ENCODE measurements around the gene SMIM11.
"Not testable (repeated sequence)": the region's sequence is repeated elsewhere in the genome, so short reads cannot be mapped to it uniquely, and the experiment has no call there.

SMIM11 gene, protein sequence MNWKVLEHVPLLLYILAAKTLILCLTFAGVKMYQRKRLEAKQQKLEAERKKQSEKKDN

DNA sequence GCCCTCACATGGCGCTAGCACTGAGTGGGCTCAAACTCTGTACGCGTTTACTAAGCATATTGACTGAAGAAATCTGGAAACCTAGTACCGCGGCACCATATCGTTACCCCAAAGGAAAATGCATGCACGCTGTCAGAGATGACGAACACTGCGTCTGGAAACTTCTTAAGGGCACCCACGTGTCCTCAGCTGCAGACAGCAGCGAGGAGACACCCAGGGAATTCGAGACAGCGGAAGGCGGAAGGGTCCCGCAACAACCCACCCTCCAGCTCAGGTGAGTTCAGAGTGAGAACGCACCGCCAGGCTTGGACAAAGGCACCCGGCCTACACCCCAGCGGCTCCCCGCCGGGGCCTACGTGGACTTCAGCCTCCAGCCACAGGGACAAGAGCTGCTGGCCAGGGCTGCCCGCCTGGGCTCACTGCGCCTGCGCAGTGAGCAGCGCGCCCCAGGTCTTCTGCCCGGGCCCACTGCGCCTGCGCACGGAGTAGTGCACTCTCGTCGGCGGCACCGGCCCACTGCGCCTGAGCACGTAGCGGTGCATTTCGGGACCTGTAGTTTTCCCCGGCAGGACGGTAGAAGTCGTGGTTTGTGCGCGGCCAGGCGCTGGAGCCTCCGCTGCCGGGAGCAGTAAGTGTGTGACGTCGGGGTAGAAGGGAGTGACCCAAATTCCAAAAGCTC is at the start of gene SMIM11:
SMIM11 (plus strand) TSS at position 568 of the 679 bp plus-strand sequence. CDS start 3,998 bp downstream, outside the sequence.
- DNase-seq (ENCODE audit: low read depth) = not testable (repeated sequence)

DNA sequence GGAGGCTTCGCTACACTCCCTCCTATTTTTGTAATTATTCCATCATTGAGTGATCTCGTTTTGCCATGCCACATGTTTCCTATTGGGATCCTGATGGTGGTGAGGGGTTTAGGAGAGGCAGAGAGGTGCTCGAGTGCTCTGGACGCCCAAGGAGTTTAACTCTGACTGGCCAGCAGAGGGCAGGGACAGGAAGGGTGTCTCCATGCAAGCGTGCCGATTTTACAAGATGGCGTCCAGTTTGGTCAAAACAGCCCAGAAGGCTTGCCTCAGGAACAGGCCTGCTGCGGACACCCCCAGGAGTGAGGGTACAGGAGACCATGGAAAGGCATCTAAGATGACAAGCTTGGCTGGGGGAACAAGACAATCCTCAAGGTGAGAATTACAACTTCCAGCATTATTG is 45.3 kb upstream of the SMIM11 start:
- DNase-seq (ENCODE audit: low read depth) = no peak

DNA sequence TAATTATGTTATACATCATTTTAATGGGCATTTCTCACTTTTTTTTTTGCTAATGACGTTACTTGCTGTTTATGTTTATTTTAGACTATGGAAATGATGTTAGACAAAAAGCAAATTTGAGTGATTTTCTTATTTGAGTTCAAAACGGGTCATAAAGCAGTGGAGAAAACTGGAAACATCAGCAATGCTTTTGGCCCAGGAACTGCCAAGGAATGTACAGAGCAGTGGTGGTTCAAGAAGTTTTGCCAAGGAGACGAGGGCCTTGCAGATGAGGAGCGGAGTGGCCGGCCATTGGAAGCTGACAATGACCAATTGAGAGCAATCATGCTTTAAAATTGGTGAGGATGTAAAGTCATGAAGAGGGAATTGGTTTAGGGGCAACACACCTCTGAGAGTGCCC is 43.6 kb upstream of the SMIM11 start:
- no peak for DNase-seq (ENCODE audit: low read depth)

DNA sequence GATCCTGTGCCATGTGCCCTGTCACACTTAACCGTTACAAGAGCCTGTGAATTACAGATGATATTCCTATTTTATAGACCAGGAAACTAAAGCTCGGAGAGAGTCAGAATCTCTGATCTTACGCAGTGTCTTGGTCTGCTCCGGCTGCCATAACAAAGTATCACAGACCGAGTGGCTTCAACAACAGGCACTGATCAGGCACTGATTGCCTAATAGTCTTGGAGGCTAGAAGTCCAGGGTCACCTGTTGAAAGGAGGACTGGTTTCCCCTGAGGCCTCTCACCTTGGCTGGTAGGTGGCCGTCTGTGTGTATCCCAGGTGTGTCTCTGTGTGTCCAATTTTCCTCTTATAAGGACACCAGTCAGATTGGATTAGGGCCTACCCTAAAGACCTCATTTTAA is 43.0 kb upstream of the SMIM11 start:
- DNase-seq (ENCODE audit: low read depth) = no peak

DNA sequence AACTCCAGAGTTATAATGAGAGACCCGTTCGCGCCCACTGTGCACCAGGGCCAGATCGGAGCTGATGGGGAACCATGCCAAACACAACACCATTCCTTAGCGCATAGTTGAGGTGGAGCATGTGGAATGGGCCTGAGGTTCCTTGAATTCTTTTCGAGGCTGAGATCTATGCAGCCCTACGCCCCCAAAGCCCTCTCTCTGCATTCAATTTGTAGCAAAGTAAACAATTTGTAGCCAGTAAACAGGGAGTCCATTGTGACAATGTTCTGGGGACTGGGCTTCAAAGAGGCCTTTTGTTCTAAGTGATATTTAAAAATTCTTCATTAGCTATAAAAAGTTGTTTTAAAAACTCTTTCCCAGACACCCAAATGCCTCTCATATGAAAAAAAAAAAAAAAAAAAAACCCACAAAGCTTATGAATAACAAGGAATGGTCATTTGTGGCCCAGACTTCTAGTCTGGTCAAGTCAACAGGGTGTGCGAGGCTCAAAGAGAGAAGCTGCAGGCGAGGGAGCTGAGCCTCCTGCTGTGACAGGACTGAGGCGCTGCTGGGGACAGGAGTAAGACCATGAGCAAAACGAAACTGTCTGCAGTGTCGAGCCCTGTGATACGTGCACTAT is 42.1 kb upstream of the SMIM11 start:
- no peak for DNase-seq (ENCODE audit: low read depth)

DNA sequence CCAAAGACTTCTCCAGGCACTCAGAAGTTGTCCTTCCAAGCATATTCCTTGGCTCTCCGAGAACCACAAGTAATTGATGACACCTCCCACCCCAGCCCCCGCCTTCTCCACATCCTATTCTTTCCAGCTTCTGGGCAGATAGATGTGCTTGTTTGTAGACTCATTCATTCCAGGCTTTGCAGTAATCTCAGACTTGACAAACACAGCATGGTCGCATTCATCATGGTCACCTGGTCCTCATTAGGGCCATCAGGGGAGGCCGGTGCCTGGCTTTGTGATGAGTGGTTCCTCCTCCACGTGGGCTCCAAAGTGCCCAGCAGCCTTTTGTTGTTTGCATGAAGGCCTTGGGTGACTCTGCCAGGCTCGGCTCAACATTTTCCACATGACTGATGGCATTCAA is 40.0 kb upstream of the SMIM11 start:
- no peak for DNase-seq (ENCODE audit: low read depth)

DNA sequence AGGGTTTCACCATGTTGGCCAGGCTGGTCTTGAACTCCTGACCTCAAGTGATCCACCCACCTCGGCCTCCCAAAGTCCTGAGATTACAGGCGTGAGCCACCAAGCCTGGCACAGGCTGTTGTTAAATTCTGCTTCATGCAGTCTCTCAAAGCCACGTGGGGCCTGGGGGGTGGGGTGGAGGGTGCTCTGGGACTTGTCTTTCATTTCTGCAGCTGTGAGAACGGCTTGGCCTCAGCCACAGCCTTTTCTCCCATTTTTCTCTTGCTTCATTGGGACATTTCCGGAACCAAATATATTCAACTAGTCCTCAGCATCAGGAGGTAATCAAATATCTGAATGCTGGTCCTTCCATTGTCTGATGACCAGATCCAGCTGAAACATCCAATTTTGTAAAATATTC is 39.1 kb upstream of the SMIM11 start:
- DNase-seq (ENCODE audit: low read depth) = no peak

DNA sequence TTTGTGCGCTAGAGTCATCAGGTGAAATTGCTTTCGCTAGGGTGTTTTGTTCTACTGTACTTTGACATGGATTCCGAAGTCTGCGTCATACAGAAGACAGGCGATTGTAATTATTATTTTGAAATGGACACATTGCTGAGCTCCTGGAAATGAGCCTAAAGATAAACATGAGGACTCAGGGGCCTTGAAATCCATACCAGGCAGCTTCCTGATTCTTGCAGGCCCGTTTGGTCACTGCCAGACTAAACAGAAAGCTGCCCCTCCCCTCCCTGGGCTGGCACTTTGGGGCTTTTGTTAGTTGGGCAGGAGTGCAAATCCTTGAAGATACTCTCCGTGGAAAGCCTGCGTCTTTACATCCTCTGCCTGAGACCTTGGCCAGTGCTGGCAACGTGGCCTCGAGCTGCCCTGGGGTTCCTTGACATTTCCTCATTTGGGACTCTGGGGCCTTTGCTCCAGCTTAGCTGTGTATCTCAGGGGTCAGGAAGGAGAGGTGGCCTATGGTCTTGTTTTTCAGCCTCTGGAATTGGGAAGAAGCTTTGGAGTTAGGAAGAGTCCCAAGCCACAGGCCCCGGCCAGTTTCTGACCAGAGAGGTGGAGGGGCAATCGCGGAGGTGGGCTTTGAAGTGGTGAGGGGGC is 38.4 kb upstream of the SMIM11 start:
- DNase-seq (ENCODE audit: low read depth) = peak; percentile 35

DNA sequence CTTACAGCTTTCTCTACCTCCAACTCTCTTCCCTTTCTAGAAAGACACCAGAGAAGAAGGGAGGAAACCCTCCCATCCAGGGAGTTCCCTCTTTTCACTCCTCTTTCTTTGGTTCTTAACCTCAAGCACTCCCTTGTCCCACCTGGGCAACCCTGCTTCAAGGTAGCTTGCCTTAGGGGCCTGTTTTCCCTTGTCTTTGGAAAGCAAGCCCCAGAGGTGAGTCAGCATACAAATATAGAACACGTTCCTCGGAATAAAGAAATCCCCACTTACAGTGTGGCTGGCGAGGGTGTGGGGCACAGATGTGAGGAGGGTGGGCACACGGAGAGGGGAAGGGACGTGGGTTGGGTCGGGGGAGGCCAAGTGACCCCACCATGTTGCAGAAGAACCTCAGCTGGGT is 37.6 kb upstream of the SMIM11 start:
- no peak for DNase-seq (ENCODE audit: low read depth)

DNA sequence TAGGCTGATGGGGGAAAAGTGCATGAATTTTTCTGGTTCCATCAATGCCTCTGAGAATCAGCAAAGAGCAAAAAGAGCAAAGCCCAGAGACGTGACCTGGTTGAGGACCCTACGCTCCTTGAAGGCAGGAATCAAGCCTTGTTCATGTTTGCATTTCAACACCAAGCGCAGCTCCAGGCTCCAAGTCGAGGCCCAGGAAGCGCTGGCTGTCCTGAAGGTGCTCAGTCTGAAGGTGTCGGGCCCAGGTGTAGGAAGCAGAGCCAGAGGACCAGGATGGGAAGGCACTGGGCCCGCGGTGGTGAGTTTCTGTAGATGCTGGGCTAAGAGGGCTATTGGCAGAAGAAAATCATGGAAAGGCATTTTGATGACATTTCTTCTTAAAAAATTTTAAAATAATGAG is 37.1 kb upstream of the SMIM11 start:
- DNase-seq (ENCODE audit: low read depth) = no peak

DNA sequence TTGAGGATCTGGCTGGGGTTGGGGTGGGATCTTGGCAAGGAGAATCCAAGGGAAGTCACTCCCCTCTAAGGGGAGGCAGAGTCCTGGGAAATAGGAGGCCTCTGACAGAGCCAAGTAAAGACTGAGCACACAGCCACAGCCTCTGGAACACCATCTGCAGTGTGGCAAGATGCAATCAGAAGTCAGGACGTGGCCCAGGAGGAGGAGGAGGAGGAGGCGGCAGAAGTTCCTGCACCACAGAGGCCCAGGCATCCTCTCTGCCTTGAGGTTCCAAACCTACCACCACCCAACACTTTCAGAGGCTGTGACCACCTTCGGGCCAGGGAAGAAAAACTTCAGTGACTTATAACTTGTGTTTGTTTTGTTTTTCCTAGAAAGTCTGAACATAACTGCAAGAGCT is 35.2 kb upstream of the SMIM11 start:
- no peak for DNase-seq (ENCODE audit: low read depth)

DNA sequence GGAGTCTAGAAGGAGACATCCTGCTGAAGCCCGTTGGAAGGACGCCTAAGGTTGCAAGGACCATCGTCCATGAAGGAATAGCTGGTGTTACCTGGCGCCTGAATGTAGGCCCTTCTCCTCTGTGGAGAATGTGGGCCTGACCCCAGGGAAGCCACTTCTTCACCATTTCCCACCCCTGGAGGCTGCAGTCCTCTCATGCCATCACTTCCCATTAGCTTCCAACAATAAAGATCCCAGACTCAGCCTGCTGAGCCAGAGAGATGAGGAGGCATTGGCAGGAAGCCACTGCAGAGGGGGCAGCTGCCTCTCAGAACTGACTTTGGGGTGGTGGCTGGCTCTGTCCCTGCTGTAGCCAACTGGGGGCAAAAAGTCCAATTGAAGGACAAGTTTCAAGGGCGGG is 32.8 kb upstream of the SMIM11 start:
- DNase-seq (ENCODE audit: low read depth) = no peak

DNA sequence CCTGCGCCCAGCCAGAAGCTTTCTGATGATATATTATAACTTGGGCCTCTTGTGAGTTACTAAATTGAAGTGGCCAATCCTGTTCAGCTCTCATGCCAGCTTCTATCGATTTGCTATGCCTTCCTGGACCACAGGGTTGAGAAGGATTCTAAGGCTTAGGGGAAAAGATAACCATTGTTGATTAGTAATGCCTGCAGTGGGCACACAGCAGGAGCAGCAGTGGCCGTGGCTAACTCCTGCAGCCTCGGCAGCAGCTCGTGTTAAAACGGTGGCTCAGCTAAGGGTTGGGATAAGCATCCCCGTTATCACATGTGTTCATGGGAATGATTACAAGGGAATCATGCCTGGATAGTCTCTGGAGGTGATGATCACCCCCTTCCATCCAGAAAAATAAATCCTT is 32.0 kb upstream of the SMIM11 start:
- no peak for DNase-seq (ENCODE audit: low read depth)

DNA sequence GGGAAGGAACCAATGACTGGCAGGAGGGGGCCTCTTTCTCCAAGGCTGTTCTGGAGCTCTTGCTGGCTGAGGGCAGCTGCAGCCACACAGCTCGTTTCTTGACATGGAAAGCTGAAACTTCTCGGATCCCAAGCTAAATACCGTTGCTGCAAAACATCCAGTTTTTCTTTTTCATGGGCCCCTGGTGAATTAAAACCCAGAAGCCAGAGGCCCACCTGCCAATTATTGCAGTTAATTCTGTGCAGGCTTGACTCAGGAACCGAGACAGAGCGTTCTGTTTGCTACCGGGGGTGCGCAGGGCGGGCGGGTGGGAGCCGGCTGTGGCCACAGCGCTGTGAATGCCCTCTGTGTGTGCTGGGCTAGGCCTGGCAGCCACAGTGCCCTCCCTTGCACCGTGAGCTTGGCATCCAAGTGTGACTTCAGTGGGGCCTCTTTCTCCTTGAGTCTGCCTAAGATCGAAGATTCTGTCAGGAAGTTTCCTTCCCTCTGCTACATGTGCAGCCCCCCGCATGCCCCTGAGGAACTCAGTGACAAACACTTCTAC is 31.4 kb upstream of the SMIM11 start:
- DNase-seq (ENCODE audit: low read depth) = no peak

DNA sequence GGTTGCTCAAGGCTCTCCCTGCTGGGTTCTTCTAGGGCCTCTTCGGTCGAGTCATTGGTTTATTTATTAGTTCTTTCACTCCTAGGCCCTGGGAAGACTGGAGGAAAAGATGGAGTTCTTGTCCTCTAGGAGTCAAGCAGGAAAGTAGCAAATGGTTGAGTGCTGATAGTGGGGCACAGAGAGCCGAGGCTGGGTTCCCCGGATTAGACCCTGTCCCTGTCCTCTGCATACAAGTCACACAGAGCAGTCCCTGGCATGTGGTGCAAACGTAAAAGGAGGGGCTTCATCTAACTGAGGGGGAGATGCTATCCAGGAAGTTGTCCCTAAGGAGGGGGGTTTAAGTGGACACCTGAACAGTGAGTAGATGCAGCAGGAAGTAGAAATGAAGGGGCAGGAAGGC is 30.7 kb upstream of the SMIM11 start:
- no peak for DNase-seq (ENCODE audit: low read depth)

DNA sequence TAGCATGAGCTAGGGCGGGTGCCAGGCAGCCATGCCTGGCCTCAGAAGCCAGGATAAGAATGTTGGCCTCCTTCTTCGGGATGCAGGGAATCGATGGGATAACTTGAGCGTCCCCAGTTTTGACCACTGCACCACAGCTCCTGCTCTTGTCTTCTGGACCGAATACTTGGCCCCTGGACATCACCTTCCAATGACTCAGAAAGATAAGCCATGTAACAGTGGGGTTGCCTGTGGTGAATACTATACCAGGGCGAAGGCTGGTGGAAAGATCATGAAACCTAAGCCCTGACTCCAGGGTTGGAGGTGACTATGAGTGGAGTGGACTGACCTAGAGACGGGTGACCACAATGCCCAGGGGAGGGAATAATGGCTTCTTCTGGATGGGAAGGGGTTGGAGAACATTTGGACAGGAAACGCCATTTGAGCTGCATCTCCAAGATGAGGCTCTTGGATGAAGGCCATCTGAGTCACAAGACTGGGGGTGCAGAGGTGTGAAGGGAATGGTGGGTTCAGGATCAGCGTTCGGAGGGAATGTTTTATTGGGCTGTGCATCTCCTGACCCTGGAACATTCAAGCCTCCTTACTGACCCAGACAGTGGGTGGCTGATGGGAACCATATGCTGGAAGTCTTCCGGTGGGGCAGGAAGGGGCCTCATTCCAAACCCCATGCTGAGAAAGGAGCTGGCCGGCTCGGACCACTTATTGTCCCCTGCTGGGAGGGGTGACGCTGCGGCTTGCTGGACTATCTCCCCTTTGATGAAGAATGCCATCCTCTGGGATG is 30.0 kb upstream of the SMIM11 start:
- no peak for DNase-seq (ENCODE audit: low read depth)

DNA sequence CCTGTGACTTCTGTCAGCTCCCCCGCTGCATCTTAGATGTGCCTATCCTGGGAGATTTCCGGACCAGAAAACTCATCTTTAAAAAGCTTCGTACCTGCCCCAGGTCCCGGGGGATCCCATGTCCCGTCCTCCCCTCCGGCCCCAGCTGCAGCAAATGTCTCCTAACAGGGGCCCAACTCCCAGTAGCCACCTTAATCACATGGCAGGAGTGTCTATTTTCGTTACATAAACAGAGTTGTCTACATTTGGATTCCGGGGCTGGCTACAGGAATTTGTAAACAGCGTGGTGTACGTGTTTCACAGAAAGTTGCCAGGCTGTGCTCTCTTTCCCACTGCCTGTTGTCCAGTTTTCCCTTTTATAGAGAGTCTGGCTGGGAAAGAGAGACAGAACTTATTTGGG is 29.4 kb upstream of the SMIM11 start:
- DNase-seq (ENCODE audit: low read depth) = no peak

DNA sequence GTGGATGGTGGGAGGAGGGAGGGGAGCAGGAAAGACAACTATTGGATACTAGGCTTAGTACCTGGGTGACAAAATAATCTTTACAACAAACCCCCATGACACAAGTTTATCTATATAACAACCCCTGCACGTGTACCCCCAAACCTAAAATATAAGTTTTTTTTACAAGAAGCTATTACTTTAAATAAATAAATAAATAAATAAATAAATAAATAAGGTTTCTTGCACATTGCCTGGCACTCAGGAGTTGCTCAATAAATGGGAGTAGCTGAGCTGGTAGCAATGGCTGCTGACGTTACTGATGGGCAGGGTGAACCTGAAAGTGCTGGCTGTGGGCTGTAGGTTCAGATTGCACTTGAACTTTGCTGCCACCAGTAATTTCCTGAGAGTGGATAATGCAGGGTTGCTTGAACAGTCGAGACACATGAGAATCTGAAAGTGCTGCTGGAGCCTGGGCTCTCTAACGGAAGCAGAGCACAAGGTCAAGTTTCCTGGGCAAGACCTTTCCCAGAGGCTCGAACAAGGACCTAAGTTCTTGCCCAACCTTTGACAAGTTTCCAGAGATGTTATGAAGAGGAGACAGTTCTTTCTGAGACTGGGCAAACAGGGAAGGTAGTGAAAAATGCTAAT is 26.3 kb upstream of the SMIM11 start:
- no peak for DNase-seq (ENCODE audit: low read depth)

DNA sequence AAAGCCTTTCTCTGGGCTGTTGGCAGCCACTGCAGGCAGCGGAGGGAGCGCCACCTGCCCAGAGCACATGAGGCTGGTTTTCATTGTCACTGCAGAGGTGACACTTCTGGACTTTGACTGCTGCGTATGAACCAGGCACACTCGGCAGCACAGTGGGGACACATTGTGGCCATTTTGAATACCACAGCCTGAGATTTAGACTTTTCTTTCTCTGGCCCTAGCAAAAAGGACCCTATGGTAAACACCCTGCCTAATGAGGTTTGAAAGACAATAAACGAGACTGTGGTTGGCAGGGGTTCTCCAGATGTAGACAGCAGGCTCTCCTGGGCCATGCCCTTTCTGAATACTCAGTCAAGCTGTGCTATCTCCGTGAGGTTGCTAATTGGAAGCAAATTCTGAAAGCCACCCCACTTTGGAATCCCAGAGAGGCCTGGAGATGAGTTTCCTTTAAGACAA is 23.5 kb upstream of the SMIM11 start:
- DNase-seq (ENCODE audit: low read depth) = no peak

DNA sequence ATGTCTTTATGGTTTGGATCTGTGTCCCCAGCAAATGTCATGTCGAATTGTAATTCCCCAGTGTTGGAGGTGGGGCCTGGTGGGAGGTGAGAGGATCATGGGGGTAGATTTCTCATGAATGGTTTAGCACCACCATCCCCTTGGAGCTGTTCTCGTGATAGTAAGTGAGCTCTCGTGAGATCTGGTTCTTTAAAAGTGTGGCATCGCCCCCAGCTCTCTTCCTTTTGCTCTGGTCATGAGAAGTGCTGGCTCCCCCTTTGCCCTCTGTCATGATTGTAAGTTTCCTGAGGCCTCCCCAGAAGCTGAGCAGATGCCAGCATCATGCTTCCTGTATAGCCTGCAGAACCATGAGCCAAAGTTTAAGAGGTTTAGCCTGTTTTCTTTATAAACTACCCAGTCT is 22.8 kb upstream of the SMIM11 start:
- DNase-seq (ENCODE audit: low read depth) = no peak

DNA sequence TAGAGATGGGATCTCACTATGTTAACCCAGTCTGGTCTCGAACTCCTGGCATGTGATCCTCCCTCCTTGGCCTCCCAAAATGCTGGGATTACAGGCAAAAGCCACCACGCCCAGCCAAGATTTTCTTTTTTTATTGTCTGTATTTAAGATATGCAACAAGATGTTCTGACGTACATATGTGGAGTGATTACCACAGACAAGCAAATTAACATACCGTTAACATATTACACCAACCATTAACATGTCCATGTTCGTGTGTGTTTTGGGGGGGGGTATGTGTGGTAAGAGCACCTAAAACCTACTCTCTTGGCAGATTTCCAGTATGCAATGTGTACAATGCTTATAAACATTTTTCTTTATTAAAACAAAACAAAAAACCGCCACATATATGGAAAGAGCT is 22.1 kb upstream of the SMIM11 start:
- no peak for DNase-seq (ENCODE audit: low read depth)

DNA sequence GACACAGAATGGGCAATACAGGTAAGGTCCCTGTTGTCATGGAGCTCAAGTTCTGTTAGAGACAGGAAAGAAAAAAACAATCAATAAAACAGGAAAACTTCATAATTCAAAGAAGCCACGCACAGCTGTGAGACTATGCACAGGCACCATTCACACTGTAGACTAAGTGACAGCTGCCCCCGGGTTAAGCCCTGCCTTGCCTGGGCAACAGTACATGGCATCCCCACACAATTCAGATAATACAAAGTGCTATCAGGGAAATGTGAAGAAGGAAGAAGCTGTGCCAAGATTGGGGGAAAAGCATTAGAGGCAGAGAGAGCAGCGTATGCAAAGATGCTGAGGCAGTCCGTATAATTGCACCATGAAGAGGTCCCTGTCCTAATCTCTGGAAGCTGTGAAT is 20.5 kb upstream of the SMIM11 start:
- DNase-seq (ENCODE audit: low read depth) = no peak
